Left hindlimb (tissue), 1 donor: Measurements from ENCODE around the gene MYLK.

ENCODE experiments used
- DNase-seq: peaks from one replicate; pipeline ENCODE4 v3.0.0-alpha.2; 2018

MYLK gene

GRCh38 chr3:123877466-123877865, 6.7 kb downstream of the MYLK start:
- DNase-seq = no peak

DNA sequence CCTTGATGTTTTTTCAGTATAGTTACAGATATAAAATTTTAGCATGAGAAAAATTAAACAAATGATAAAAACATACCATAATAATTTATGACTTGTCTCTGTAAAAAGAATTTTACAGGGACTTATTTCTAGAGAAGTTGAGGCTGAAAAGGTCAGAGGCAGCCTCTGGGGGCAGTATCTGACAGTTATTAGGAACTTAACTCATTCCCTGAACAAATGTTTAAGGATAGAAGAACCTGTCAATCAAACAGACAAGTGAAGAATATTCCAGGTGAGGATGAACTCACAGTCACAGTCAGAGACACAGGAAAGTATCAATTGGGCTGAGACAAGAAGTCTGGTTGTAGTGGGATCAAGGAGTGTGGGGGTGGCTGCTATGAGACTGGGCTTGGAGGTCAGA, 7.3 kb downstream of the MYLK start:
- DNase-seq = no peak

DNA sequence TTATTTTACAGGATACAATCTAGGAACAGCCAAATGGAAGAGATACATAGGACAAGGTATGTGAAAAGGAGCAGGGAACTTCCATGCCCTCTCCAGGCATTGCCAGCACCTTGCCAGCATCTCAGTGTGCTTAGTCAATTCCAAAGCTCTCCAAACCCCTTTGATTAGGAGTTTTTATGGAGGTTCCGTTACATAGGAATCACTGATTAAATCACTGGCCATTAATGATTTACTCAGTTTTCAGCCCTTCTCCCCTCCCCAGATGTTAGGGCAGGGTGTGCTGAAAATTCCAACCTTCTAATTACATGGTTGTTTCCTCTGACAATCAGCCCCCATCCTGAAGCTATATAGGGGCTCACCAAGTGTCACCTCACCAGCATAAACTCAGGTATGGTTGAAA, 11.5 kb downstream of the MYLK start:
- no peak for DNase-seq

DNA sequence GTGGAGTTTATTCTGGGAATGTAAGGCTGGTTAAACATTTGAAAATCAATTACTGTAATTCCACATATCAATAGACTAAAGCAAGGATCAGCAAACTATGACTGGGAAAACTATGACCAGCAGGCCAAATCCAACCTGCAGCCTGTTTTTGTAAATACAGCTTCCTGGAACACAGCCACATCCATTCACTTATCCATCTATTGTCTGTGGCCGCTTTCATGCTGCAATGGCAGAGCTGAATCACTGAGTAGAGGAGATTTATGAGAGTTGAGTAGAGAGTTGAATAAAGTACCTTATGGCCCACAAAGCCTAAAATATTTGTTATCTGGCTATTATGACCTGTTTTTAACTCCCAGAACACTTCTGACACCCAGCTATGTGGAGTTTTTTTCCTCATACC, 12.2 kb downstream of the MYLK start:
- DNase-seq = no peak

DNA sequence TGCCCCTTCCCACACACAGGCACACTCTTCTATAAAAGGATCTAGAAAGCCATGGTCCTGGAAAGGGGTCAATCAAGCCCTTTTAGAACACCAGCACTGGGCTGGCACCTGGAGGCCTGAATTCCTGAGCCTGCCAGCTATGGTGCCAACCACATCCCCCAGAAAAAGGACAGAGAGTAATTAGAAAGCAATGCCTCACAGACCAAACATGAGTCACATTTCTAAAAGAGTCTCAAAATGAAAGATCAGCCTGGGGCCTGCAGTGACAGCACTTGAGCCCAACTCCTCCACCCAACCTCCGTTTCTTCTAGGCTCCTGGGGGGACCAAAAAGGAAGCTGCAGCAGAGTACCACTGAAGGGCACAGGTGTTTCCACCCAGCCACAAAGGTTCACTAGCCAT, 14.1 kb downstream of the MYLK start:
- no peak for DNase-seq

GRCh38 chr3:123869165-123869564, 15.0 kb downstream of the MYLK start:
- DNase-seq = no peak

DNA sequence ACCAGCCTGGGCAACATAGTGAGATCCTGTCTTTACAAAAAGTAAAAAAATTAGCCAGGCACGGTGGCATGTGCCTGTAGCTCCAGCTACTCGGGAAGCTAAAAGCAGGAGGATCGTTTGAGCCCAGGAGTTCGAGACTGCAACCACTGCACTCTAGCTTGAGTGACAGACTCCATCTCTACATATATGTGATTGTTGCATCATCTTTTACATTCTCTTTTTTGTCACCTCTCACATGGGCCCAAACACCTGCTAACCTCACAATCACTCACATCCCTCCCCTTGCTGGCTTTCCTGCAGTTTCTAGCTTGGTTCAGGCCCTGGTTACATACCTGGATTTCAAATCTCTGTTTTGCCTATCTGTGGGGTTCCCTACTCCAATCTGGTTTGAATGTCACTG, 19.4 kb downstream of the MYLK start:
- no peak for DNase-seq

DNA sequence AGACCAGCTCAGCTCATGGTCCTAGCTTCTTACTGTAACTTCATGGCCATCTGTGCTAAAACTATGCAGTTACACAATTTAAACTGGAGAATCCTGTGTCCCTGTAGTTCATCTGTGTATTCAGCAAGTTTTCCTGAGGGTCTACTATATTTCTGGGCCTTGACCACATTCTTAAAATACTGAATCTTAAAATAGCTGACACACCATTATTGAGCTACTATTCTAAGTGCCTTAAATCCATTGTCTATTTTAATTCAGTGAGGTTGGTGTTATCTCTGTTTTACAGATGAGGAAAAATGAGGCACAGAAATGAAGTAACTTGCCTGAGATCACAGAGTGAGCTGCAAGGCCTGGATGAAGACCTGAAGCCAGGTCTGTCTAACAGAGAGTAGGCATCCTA, 22.0 kb downstream of the MYLK start:
- DNase-seq = no peak

DNA sequence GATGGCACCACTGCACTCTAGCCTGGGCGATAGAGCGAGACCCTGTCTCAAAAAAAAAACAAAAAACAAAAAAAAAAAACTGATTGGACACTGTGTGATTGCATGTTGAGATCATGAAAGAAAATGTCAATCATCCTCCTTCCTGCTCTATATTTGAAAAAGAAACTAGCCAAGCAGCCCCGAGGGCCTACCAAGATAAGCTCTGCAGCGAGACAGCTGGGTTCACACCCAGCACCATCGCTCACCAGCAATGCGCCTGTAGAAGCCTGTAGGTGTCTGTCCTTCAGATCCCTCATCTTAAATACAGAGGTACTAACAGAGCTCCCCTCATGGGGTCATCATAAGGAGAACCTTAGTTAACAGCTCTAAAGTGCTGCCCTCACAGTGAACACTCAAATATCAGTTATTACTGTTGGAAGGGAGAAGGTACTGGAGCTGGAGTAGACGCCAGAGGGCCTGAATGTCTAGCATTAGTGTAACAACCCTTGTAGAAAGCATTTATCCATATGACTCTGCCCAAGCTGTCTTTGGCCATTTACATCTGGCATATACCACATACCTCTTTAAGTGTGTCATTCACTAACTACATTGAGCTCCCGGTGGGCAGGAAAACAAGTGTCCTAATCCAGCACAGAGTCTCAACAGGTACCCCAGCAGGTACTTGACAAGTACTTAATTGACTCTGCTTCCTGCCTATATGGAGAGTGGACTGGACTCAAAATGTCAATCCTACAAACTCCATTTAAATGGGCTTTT, 22.9 kb downstream of the MYLK start:
- no peak for DNase-seq

DNA sequence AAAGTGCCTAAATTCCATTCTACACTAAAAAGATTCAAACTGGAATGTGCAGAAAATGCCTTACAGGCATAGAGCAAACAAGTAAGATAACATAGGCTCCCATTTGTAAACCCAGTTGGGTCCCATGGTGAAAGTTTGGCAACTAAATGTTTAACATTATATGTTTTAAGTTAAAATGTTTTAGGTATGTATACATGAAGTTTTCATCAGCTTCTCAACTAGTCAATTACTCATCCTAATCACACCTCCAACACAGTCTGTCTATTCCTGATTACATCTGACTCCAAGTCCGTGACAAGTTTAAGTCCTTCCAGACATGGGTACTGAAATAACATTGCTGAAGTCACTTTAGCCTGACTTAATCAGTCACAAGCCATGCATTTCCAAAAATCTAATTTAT, 25.0 kb downstream of the MYLK start:
- DNase-seq = no peak

GRCh38 chr3:123854905-123855304, 29.2 kb downstream of the MYLK start:
- DNase-seq = no peak

DNA sequence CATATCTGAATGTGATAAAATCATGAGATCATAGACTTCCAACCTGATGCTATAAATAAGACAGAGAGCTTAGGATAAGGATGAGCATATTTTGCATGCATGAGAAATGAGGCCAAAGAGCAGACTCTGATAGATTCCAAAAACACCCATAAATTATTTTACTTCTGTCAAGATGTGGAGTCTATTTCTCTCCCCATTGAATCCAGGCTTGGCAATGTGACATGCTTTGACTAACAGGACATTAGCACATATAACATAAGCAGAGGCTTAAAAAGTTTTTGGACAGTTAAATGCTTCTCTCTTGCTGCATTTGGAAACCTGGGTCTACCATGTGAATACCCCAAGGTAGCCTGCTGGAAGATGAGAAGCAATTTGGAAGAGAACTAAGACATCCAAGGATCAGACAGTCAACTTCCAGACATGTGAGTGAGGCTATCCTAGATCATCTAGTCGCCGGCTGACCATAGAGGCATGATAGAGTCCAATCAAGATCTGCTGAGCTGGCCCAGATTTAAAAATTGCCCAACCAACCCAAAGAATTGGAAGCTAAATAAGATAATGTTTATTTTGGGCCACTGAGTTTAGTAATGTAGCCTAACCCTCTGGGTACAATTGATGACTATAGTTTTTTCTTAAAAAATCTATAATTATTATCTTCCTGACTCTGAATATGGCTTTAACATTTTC, 30.3 kb downstream of the MYLK start:
- DNase-seq = no peak

GRCh38 chr3:123847209-123847608, 36.9 kb downstream of the MYLK start:
- no peak for DNase-seq

GRCh38 chr3:123843668-123844067, 40.5 kb downstream of the MYLK start:
- no peak for DNase-seq

DNA sequence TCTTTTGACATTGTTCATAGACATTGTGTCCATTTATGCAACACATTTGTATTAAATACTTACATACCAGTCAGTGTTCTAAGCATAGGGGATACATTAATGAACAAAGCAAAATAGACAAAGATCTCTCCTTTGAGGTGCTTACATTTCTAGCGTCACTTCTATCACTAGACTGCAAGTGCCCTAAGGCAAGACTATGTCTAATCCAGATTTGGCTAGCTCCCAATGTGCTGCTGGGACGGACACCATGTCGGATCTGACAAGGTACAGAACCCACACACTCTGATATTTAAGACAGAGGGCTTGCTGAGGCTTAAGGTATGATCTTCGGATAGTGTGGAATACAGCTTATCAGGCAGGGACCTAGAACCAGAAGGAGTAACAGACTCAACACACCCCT, 41.4 kb downstream of the MYLK start:
- DNase-seq = no peak

- DNase-seq = no peak
These were observed 42.5 kb downstream of the MYLK start for GRCh38 chr3:123841476-123842238.

- no peak for DNase-seq
These were observed 43.2 kb downstream of the MYLK start for GRCh38 chr3:123840961-123841360.

GRCh38 chr3:123837858-123838257, 46.3 kb downstream of the MYLK start:
- DNase-seq = no peak

DNA sequence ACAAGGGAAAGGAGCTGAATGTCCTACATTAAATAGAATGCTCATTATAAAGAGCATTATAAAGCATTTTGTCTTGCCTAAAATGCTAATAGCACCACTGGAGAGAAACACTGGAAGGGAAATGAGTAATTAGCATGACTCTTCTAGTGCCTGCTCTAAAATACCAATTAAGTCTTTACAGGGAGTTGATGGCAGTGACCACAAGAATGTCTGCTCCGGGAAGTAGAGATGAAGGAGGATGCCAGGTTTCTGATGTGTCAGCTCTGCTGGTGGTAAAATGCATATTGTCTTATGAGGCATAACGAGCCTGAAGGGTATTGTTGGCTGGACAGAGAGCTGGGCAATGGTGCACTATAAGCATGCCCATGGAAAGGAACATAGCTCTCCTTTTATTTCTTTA, 49.5 kb downstream of the MYLK start:
- DNase-seq = no peak

DNA sequence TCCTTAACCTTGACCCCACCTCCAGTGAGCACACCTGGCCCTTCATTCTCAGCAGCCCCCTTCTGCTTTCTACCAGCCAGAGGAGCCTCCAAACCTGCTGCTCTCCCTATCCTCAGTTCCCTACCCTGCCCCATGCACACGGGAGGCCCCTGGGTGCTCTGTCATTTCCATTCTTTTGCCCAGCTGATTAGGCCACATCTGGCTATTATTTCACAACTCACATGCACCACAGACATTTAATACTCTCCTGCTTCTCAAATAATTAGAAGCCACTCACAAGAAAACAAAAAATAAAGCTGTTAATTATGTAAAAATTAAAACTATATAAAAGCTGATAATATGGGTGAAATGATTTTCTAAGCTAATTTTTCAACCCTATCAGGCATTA, 50.7 kb downstream of the MYLK start:
- no peak for DNase-seq

DNA sequence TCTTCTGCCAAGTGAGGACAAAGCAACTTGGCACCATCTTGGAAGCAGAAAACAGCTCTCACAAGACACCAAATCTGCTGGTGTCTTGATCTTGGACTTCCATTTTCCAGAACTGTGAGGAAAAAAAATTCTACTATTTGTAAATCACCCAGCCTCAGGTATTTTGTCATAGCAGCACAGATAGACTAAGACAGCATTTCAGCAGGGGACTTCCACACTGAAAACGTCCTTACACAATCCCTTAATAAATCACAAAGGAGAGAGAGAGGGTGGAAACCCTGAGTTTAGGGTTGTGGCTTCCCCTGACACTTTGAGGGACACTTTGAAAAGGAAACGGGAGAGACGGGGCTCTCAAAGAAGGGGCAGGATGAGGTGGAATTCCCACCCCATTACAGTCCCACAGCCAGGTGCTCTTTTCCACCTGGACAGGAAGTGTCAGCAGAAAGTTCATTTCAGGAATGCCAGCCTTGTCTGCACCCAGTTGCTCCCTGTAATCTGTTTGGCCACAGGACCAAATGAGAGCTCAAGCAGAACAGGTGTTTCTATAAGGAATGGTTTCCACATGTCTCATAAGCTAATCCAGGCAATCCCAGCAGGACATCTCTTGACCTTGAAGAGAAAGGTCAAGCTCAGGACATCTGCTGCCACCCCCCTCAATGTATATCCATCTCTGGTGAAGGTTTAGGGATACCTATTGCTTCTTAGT, 51.3 kb downstream of the MYLK start:
- DNase-seq = no peak

DNA sequence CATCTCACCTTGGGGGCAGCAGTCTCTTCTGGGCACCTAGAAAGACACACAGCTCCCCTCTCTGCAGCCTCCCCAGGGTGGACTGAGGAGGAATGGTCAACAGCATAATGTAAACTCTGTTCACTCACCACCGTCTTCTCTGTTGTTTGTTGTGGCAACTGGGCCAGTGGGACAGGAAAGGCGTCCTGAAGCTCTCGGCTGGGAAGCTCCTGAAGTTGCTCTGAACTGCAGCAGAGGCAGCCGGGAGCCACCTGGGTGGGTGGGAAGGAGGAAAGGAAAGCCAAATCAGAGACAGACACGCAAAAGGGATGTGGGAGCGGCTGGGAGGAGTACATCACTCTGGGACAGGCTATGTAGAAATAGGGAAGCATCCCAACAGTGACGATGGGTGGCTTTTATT, 52.7 kb downstream of the MYLK start:
- no peak for DNase-seq

GRCh38 chr3:123821920-123822319, 62.2 kb downstream of the MYLK start:
- no peak for DNase-seq
